ENCODE data around the gene GALNT9.

- TF ChIP-seq CTCF (IDR thresholded peaks at IDR 0.05) (no peak), EP300 (IDR thresholded peaks at IDR 0.05) (no peak)
These were observed 30.6 kb upstream of the GALNT9 start for GRCh38 chr12:132359971-132360370.
